Measurements from ENCODE around the gene GPR183.

- TF ChIP-seq RNF2 (IDR thresholded peaks at IDR 0.05; ENCODE audit: borderline replicate concordance, low read depth, low read length, missing control alignments, poor library complexity, severe bottlenecking), result no peak
- TF ChIP-seq POLR2A (IDR thresholded peaks at IDR 0.05; ENCODE audit: control extremely low read depth in 1 of 2, low read depth in 2 of 2, low read length in 2 of 2), result no peak
- TF ChIP-seq EZH2 (IDR thresholded peaks at IDR 0.05; ENCODE audit: low read depth, low read length, severe bottlenecking), result no peak
- TF ChIP-seq ZNF274 (IDR thresholded peaks at IDR 0.05; ENCODE audit: borderline replicate concordance, extremely low read depth, low read length), result no peak
- TF ChIP-seq SUZ12 (IDR thresholded peaks at IDR 0.05; ENCODE audit: low read length), result no peak
- no peak for TF ChIP-seq MAX (IDR thresholded peaks at IDR 0.05)
- TF ChIP-seq CTCF (IDR thresholded peaks at IDR 0.05; ENCODE audit: control extremely low read depth in 1 of 3, insufficient read depth in 1 of 3, low read depth in 1 of 3, low read length in 3 of 3), result no peak
- TF ChIP-seq BCL11A (IDR thresholded peaks at IDR 0.05; ENCODE audit: low read depth in 2 of 2, low read length in 2 of 2), result no peak
- no peak for TF ChIP-seq TCF12 (IDR thresholded peaks at IDR 0.05; ENCODE audit: low read depth, low read length)
- no peak for TF ChIP-seq CBX5 (IDR thresholded peaks at IDR 0.05; ENCODE audit: low read depth, low read length)
- no peak for TF ChIP-seq TAF7 (optimal IDR thresholded peaks at IDR 0.05; ENCODE audit: borderline replicate concordance, low read depth, low read length)
- no peak for TF ChIP-seq USF2 (IDR thresholded peaks at IDR 0.05; ENCODE audit: low read length)
These were observed 13.0 kb downstream of the GPR183 start for GRCh38 chr13:99294198-99294597.
